NCI-H1105 (cell line): ENCODE results near the gene SSR1.

Experiments used
- DNase-seq: peaks from one replicate; lab custom pipeline; 2025; lab: John Stamatoyannopoulos, UW

The SSR1 gene

GRCh38 chr6:7257521-7258230, 55.3 kb downstream of the SSR1 start:
- no peak for DNase-seq

GRCh38 chr6:7256785-7257184, 56.2 kb downstream of the SSR1 start:
- no peak for DNase-seq

- no peak for DNase-seq
These were observed 57.1 kb downstream of the SSR1 start for GRCh38 chr6:7255918-7256317.

- no peak for DNase-seq
These were observed 57.8 kb downstream of the SSR1 start for GRCh38 chr6:7254980-7255835.

- DNase-seq: no peak
These were observed 60.6 kb downstream of the SSR1 start for GRCh38 chr6:7252390-7252789.

GRCh38 chr6:7251646-7252260, 61.2 kb downstream of the SSR1 start:
- no peak for DNase-seq

- no peak for DNase-seq
These were observed 62.2 kb downstream of the SSR1 start for GRCh38 chr6:7250812-7251211.

GRCh38 chr6:7249946-7250643, 62.9 kb downstream of the SSR1 start:
- no peak for DNase-seq

GRCh38 chr6:7249391-7249790, 63.6 kb downstream of the SSR1 start:
- DNase-seq: no peak

GRCh38 chr6:7247828-7248227, 65.2 kb downstream of the SSR1 start:
- DNase-seq: no peak

- no peak for DNase-seq
These were observed 65.9 kb downstream of the SSR1 start for GRCh38 chr6:7247179-7247456.

- no peak for DNase-seq
These were observed 66.4 kb downstream of the SSR1 start for GRCh38 chr6:7246401-7247178.

- no peak for DNase-seq
These were observed 67.2 kb downstream of the SSR1 start for GRCh38 chr6:7245668-7246393.

GRCh38 chr6:7243179-7243981, 69.6 kb downstream of the SSR1 start:
- DNase-seq: peak; percentile 66

GRCh38 chr6:7242835-7243178, 70.2 kb downstream of the SSR1 start:
- no peak for DNase-seq

- DNase-seq: no peak
These were observed 71.0 kb downstream of the SSR1 start for GRCh38 chr6:7241709-7242645.

GRCh38 chr6:7241160-7241559, 71.8 kb downstream of the SSR1 start:
- no peak for DNase-seq

- no peak for DNase-seq
These were observed 72.6 kb downstream of the SSR1 start for GRCh38 chr6:7240351-7240750.

GRCh38 chr6:7239590-7239948, 73.4 kb downstream of the SSR1 start:
- no peak for DNase-seq
